ENCODE measurements around the gene SPACA7. TPM values are rescaled to one million over a fixed set of nuclear protein-coding genes. Genes with fewer than 3 reads are reported as not detected.

The SPACA7 gene
- polyA plus RNA-seq, 3 donors = not detected

DNA sequence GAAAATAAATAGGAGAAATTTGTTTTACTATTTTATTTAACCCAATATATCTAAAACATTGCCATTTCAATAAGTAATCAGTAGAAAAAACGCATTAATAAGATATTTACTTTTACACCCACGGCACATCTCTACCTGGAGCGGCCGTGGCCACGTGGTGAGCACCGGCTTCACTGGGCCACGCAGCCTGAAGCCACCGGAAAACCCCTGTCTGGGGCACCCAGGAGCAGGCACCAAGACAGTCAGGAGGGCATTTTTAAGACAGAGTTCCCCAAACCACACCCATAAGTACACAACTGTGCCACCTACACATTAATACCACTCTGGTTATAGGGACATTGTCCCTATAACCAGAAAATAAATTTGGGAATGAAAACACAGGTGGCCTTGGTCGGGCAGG, 80.9 kb downstream of the SPACA7 start:
- Histone ChIP-seq H3K36me3 (replicated peaks in 1 of 2; ENCODE audit: control insufficient read depth in 1 of 2, insufficient read depth in 2 of 2, low read length in 2 of 2) (no peaks in the 10 kb centered on the region), H3K9me3 (replicated peaks in 1 of 2; ENCODE audit: control insufficient read depth in 1 of 2, insufficient read depth in 1 of 2, low read length in 2 of 2) (peaks cover 5 to 11% of the 10 kb centered on the region in 2 donors), H3K4me2 (replicated peaks; ENCODE audit: extremely low read depth, low read length, poor library complexity, severe bottlenecking) (no peak overlapping the region), H3K27ac (ENCODE audit: low read depth in 1 of 2, low read length in 2 of 2) (no peak overlapping the region), H4K20me1 (ENCODE audit: insufficient read depth, low read length) (no peaks in the 10 kb centered on the region), H3K27me3 (ENCODE audit: control insufficient read depth in 2 of 2, insufficient read depth in 2 of 2, low read length in 2 of 2) (no peaks in the 10 kb centered on the region), H3K79me2 (ENCODE audit: insufficient read depth, low read length) (no peaks in the 10 kb centered on the region), H2AFZ (ENCODE audit: insufficient read depth, low read depth, low read length, poor library complexity, severe bottlenecking) (no peak overlapping the region), H3K4me3 (replicated peaks in 1 of 3; ENCODE audit: low read depth in 2 of 3, low read length in 3 of 3) (no peak overlapping the region), H3K4me1 (ENCODE audit: control insufficient read depth in 1 of 2, insufficient read depth in 2 of 2, low read length in 2 of 2) (no peaks in the 10 kb centered on the region), H3K9ac (ENCODE audit: insufficient read depth, low read length, poor library complexity, severe bottlenecking) (no peak overlapping the region)
- H3K4me3 Mint-ChIP-seq = no peak overlapping the region
- H3K27me3 Mint-ChIP-seq (ENCODE audit: low read depth in 3 of 3) = peaks cover 0 to 6% (median 4%) of the 10 kb centered on the region in 3 donors
- H3K36me3 Mint-ChIP-seq = no peaks in the 10 kb centered on the region
- H3K4me1 Mint-ChIP-seq = no peaks in the 10 kb centered on the region
- 99% methylated on average over 8 of the region's 9 CpGs for WGBS (ENCODE audit: insufficient coverage)
- intact Hi-C loops (cut with micrococcal nuclease) = no loop called here
- TF ChIP-seq, protein P1, sequence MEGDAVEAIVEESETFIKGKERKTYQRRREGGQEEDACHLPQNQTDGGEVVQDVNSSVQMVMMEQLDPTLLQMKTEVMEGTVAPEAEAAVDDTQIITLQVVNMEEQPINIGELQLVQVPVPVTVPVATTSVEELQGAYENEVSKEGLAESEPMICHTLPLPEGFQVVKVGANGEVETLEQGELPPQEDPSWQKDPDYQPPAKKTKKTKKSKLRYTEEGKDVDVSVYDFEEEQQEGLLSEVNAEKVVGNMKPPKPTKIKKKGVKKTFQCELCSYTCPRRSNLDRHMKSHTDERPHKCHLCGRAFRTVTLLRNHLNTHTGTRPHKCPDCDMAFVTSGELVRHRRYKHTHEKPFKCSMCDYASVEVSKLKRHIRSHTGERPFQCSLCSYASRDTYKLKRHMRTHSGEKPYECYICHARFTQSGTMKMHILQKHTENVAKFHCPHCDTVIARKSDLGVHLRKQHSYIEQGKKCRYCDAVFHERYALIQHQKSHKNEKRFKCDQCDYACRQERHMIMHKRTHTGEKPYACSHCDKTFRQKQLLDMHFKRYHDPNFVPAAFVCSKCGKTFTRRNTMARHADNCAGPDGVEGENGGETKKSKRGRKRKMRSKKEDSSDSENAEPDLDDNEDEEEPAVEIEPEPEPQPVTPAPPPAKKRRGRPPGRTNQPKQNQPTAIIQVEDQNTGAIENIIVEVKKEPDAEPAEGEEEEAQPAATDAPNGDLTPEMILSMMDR (IDR thresholded peaks at IDR 0.05) = no peak
- peaks cover 1 to 14% (median 10%) of the 10 kb centered on the region in 7 donors for H3K9me3 Mint-ChIP-seq
- DNase-seq = no peak
- H3K27ac Mint-ChIP-seq = no peak overlapping the region

DNA sequence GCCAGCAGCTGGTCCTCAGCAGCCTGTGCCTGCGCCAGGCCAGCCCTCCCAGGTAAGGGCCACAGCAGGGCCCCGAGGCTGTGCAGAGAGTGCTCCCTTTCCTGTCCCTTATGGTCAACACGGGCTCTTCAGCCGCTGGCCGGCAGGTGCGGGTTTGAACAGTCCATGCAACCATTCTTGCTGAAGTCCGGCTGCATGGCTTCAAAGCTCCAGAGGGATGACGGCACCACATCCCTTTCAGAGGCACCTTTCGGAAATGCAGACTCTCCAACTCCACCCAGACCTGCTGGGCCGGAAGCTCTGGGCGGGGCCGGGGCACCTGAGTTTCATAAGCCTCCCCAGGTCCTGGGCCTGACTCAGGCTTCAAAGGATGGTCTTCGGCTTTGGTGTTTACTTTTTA, 81.3 kb downstream of the SPACA7 start:
- Histone ChIP-seq H3K9ac (ENCODE audit: insufficient read depth, low read length, poor library complexity, severe bottlenecking) (no peak overlapping the region), H4K20me1 (ENCODE audit: insufficient read depth, low read length) (no peaks in the 10 kb centered on the region), H3K4me3 (replicated peaks in 1 of 3; ENCODE audit: low read depth in 2 of 3, low read length in 3 of 3) (no peak overlapping the region), H3K4me2 (replicated peaks; ENCODE audit: extremely low read depth, low read length, poor library complexity, severe bottlenecking) (no peak overlapping the region), H3K27me3 (ENCODE audit: control insufficient read depth in 2 of 2, insufficient read depth in 2 of 2, low read length in 2 of 2) (no peaks in the 10 kb centered on the region), H3K9me3 (replicated peaks in 1 of 2; ENCODE audit: control insufficient read depth in 1 of 2, insufficient read depth in 1 of 2, low read length in 2 of 2) (peaks cover 6 to 14% of the 10 kb centered on the region in 2 donors), H3K4me1 (ENCODE audit: control insufficient read depth in 1 of 2, insufficient read depth in 2 of 2, low read length in 2 of 2) (no peaks in the 10 kb centered on the region), H3K36me3 (replicated peaks in 1 of 2; ENCODE audit: control insufficient read depth in 1 of 2, insufficient read depth in 2 of 2, low read length in 2 of 2) (no peaks in the 10 kb centered on the region), H3K27ac (ENCODE audit: low read depth in 1 of 2, low read length in 2 of 2) (no peak overlapping the region), H3K79me2 (ENCODE audit: insufficient read depth, low read length) (no peaks in the 10 kb centered on the region), H2AFZ (ENCODE audit: insufficient read depth, low read depth, low read length, poor library complexity, severe bottlenecking) (no peak overlapping the region)
- Mint-ChIP-seq H3K36me3 (no peaks in the 10 kb centered on the region), H3K4me3 (no peak overlapping the region), H3K9me3 (peaks cover 2 to 18% (median 14%) of the 10 kb centered on the region in 7 donors), H3K27me3 (ENCODE audit: low read depth in 3 of 3) (peaks cover 0 to 6% (median 4%) of the 10 kb centered on the region in 3 donors), H3K4me1 (no peaks in the 10 kb centered on the region), H3K27ac (no peak overlapping the region)
- 92% methylated on average over 13 of the region's 13 CpGs for WGBS (ENCODE audit: insufficient coverage)
- DNase-seq = no peak
- TF ChIP-seq, protein P1 (IDR thresholded peaks at IDR 0.05) = no peak
- intact Hi-C loops (cut with micrococcal nuclease) = no loop called here

Measured in CD14-positive monocyte (primary cell).